ENCODE measurements around the gene PPP1CC. TPM values are rescaled to one million over a fixed set of nuclear protein-coding genes. Genes with fewer than 3 reads are reported as not detected.

Gene PPP1CC
- polyA plus RNA-seq, 1 donor from 2014 or later = 188 TPM

GRCh38 chr12:110756611-110757010 is 13.9 kb upstream of the PPP1CC start:
- Histone ChIP-seq H4K20me1 (ENCODE audit: insufficient read depth) (no peaks in the 10 kb centered on the region), H3K4me3 (ENCODE audit: low read length) (no peak overlapping the region), H3K36me3 (ENCODE audit: insufficient read depth, low read length) (no peaks in the 10 kb centered on the region), H3F3A (ENCODE audit: insufficient read depth, low read length, poor library complexity, severe bottlenecking) (no peaks in the 10 kb centered on the region), H3K27ac (ENCODE audit: low read length) (no peak overlapping the region), H3K27me3 (ENCODE audit: insufficient read depth, low read depth, low read length) (no peaks in the 10 kb centered on the region), H3K9me2 (ENCODE audit: insufficient read depth, low read length) (no peaks in the 10 kb centered on the region), H3K4me2 (ENCODE audit: low read length) (no peak overlapping the region), H3K9ac (ENCODE audit: low read length) (no peak overlapping the region), H2AFZ (ENCODE audit: low read depth, low read length) (no peak overlapping the region), H3K79me2 (replicated peaks; ENCODE audit: insufficient read depth, low read length) (no peaks in the 10 kb centered on the region), H3K9me3 (ENCODE audit: low read length) (no peaks in the 10 kb centered on the region)
- TF ChIP-seq CTCF (IDR thresholded peaks at IDR 0.05; ENCODE audit: poor library complexity, severe bottlenecking) (no peak), EP300 (conservative IDR thresholded peaks at IDR 0.05; ENCODE audit: poor library complexity, severe bottlenecking) (no peak), REST (IDR thresholded peaks at IDR 0.05; ENCODE audit: borderline replicate concordance) (no peak), SMC3 (conservative IDR thresholded peaks at IDR 0.05; ENCODE audit: poor library complexity) (no peak), RAD21 (conservative IDR thresholded peaks at IDR 0.05) (no peak), MXI1 (conservative IDR thresholded peaks at IDR 0.05; ENCODE audit: poor library complexity, severe bottlenecking) (no peak), TAF1 (IDR thresholded peaks at IDR 0.05; ENCODE audit: low read depth) (no peak)

GRCh38 chr12:110754101-110754793 is 11.6 kb upstream of the PPP1CC start:
- Histone ChIP-seq H3K27ac (ENCODE audit: low read length) (no peak overlapping the region), H3K9ac (ENCODE audit: low read length) (no peak overlapping the region), H2AFZ (ENCODE audit: low read depth, low read length) (no peak overlapping the region), H3K4me3 (ENCODE audit: low read length) (no peak overlapping the region), H3K79me2 (replicated peaks; ENCODE audit: insufficient read depth, low read length) (no peaks in the 10 kb centered on the region), H3K4me2 (ENCODE audit: low read length) (no peak overlapping the region), H3K36me3 (ENCODE audit: insufficient read depth, low read length) (no peaks in the 10 kb centered on the region), H3K27me3 (ENCODE audit: insufficient read depth, low read depth, low read length) (no peaks in the 10 kb centered on the region), H4K20me1 (ENCODE audit: insufficient read depth) (no peaks in the 10 kb centered on the region), H3K9me3 (ENCODE audit: low read length) (no peaks in the 10 kb centered on the region), H3F3A (ENCODE audit: insufficient read depth, low read length, poor library complexity, severe bottlenecking) (no peaks in the 10 kb centered on the region), H3K9me2 (ENCODE audit: insufficient read depth, low read length) (no peaks in the 10 kb centered on the region)
- TF ChIP-seq TAF1 (IDR thresholded peaks at IDR 0.05; ENCODE audit: low read depth) = no peak
- TF ChIP-seq MXI1 (conservative IDR thresholded peaks at IDR 0.05; ENCODE audit: poor library complexity, severe bottlenecking) = no peak
- no peak for TF ChIP-seq EP300 (conservative IDR thresholded peaks at IDR 0.05; ENCODE audit: poor library complexity, severe bottlenecking)

Data from neural cell (in vitro differentiated cells).